ENCODE results near the gene PPFIBP1. TPM values are rescaled to one million over a fixed set of nuclear protein-coding genes. Genes with fewer than 3 reads are reported as not detected.
"Not testable (repeated sequence)": the region's sequence is repeated elsewhere in the genome, so short reads cannot be mapped to it uniquely, and the experiment has no call there.

The PPFIBP1 gene
- total RNA-seq, 1 donor from 2014 or later = 84.1 TPM

GRCh38 chr12:27652174-27652763, 128.3 kb downstream of the PPFIBP1 start:
- Mint-ChIP-seq H3K4me1 (ENCODE audit: unreplicated experiment) (peaks cover 6% of the 10 kb centered on the region), H3K4me3 (ENCODE audit: unreplicated experiment) (no peak overlapping the region), H3K9me3 (ENCODE audit: unreplicated experiment) (no peaks in the 10 kb centered on the region), H3K27ac (ENCODE audit: unreplicated experiment) (no peak overlapping the region), H3K27me3 (ENCODE audit: unreplicated experiment) (no peaks in the 10 kb centered on the region), H3K36me3 (ENCODE audit: unreplicated experiment) (peaks cover 22% of the 10 kb centered on the region)
- TF ChIP-seq, protein P1, sequence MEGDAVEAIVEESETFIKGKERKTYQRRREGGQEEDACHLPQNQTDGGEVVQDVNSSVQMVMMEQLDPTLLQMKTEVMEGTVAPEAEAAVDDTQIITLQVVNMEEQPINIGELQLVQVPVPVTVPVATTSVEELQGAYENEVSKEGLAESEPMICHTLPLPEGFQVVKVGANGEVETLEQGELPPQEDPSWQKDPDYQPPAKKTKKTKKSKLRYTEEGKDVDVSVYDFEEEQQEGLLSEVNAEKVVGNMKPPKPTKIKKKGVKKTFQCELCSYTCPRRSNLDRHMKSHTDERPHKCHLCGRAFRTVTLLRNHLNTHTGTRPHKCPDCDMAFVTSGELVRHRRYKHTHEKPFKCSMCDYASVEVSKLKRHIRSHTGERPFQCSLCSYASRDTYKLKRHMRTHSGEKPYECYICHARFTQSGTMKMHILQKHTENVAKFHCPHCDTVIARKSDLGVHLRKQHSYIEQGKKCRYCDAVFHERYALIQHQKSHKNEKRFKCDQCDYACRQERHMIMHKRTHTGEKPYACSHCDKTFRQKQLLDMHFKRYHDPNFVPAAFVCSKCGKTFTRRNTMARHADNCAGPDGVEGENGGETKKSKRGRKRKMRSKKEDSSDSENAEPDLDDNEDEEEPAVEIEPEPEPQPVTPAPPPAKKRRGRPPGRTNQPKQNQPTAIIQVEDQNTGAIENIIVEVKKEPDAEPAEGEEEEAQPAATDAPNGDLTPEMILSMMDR (IDR thresholded peaks at IDR 0.05) = peak; percentile 88
- DNase-seq (ENCODE audit: extremely low spot score, unreplicated experiment) = no peak

DNA sequence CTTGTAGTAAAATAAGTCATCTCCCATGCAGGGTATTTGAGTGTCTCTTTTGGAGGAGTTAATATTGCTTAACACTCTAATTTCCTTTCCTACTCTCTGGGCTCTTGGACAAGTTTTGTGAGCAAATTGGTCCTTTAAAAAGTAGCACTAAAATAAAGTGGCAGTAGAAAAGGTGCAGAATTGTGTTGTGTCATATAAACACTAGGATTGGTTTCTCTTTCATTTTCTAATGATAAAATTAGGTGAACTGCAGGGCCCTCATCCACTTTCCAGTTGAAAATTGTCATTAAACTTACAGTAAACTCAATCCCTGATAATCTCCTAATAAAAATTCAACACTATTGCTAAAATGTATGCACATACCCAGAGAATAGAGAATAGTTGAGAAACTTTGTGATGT, 129.7 kb downstream of the PPFIBP1 start:
- Mint-ChIP-seq H3K9me3 (ENCODE audit: unreplicated experiment) (no peaks in the 10 kb centered on the region), H3K27ac (ENCODE audit: unreplicated experiment) (no peak overlapping the region), H3K36me3 (ENCODE audit: unreplicated experiment) (peaks cover 18% of the 10 kb centered on the region), H3K27me3 (ENCODE audit: unreplicated experiment) (no peaks in the 10 kb centered on the region), H3K4me1 (ENCODE audit: unreplicated experiment) (peaks cover 6% of the 10 kb centered on the region), H3K4me3 (ENCODE audit: unreplicated experiment) (no peak overlapping the region)
- TF ChIP-seq, protein P1 (IDR thresholded peaks at IDR 0.05) = no peak
- no peak for DNase-seq (ENCODE audit: extremely low spot score, unreplicated experiment)

DNA sequence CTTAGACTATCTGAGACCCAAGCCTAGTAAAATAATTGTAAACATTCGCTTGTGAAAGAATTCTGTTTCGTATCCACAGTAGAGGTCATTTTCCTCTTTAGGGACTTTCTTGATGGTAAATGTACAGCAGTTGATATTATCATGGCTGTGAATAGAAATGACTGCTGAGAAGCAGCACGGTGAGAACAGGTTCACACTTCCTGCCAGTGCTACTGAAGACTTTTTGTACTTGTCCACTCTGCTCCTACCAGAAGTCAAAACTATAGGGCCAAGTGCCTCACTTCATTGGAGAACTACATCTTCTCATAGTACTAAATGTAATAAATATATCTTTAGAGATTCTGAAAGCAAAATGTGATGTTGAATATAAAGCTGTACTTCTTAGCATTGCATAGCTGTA, 131.5 kb downstream of the PPFIBP1 start:
- not testable (repeated sequence) for DNase-seq (ENCODE audit: extremely low spot score, unreplicated experiment); H3K4me3 Mint-ChIP-seq (ENCODE audit: unreplicated experiment); H3K27ac Mint-ChIP-seq (ENCODE audit: unreplicated experiment); H3K4me1 Mint-ChIP-seq (ENCODE audit: unreplicated experiment); H3K9me3 Mint-ChIP-seq (ENCODE audit: unreplicated experiment); H3K27me3 Mint-ChIP-seq (ENCODE audit: unreplicated experiment)
- peaks cover 26% of the 10 kb centered on the region for H3K36me3 Mint-ChIP-seq (ENCODE audit: unreplicated experiment)

GRCh38 chr12:27657296-27657695, 133.3 kb downstream of the PPFIBP1 start:
- Mint-ChIP-seq H3K27ac (ENCODE audit: unreplicated experiment) (no peak overlapping the region), H3K27me3 (ENCODE audit: unreplicated experiment) (no peaks in the 10 kb centered on the region), H3K4me3 (ENCODE audit: unreplicated experiment) (no peak overlapping the region), H3K36me3 (ENCODE audit: unreplicated experiment) (peaks cover 35% of the 10 kb centered on the region), H3K9me3 (ENCODE audit: unreplicated experiment) (no peaks in the 10 kb centered on the region), H3K4me1 (ENCODE audit: unreplicated experiment) (peaks cover 2% of the 10 kb centered on the region)
- no peak for DNase-seq (ENCODE audit: extremely low spot score, unreplicated experiment)
- TF ChIP-seq, protein P1 (IDR thresholded peaks at IDR 0.05) = no peak

DNA sequence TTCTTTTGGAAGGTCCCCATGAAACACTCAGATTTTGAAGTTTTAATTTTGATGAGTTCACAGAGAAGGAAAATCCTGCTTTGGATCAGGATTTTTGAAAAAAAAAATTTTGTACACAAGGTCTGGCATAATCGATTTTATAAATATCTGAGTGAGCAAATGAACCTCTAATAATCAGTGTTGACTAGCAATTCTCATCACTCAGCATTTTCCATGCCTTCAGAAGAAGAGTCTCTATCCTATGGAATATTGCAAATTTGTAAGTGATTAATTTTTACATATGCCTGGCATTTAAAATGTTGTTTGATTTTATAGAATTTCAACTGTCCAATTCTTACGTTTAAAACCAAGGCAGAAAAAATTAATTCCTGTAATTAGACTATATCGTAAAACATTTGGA, 141.7 kb downstream of the PPFIBP1 start:
- TF ChIP-seq, protein P1 (IDR thresholded peaks at IDR 0.05) = no peak
- Mint-ChIP-seq H3K36me3 (ENCODE audit: unreplicated experiment) (peaks cover 81% of the 10 kb centered on the region), H3K27ac (ENCODE audit: unreplicated experiment) (no peak overlapping the region)

DNA sequence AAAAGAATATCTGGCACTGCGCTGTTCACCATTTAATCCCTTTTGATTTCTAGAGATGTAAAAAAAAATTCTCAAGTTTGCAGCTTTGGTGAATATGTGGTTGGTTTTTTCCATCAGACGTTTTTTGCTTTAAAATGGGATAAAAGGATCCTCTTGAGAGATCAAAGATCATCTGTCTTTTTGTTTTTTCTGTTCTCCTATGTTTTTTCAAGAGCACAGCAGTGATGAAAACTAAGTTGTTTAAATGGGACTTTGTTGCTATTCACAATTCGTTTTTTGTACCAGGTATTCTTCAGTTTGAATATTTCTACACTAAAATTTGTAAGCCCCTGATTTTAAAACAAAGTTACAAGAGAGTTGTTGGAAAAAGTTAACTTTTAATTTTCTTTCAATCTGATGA, 142.5 kb downstream of the PPFIBP1 start:
- H3K27me3 Mint-ChIP-seq (ENCODE audit: unreplicated experiment) = no peaks in the 10 kb centered on the region
- peaks cover 81% of the 10 kb centered on the region for H3K36me3 Mint-ChIP-seq (ENCODE audit: unreplicated experiment)
- no peak overlapping the region for H3K27ac Mint-ChIP-seq (ENCODE audit: unreplicated experiment)
- no peak overlapping the region for H3K4me3 Mint-ChIP-seq (ENCODE audit: unreplicated experiment)
- TF ChIP-seq, protein P1 (IDR thresholded peaks at IDR 0.05) = no peak
- DNase-seq (ENCODE audit: extremely low spot score, unreplicated experiment) = no peak
- H3K4me1 Mint-ChIP-seq (ENCODE audit: unreplicated experiment) = peaks cover 5% of the 10 kb centered on the region
- no peaks in the 10 kb centered on the region for H3K9me3 Mint-ChIP-seq (ENCODE audit: unreplicated experiment)

More for the DNA sequence above, 141.7 kb downstream of the PPFIBP1 start:
- Mint-ChIP-seq H3K9me3 (ENCODE audit: unreplicated experiment) (no peaks in the 10 kb centered on the region), H3K27me3 (ENCODE audit: unreplicated experiment) (no peaks in the 10 kb centered on the region), H3K4me3 (ENCODE audit: unreplicated experiment) (no peak overlapping the region), H3K4me1 (ENCODE audit: unreplicated experiment) (peaks cover 5% of the 10 kb centered on the region)
- DNase-seq (ENCODE audit: extremely low spot score, unreplicated experiment) = no peak
